H1 (cell line): ENCODE data around the gene OBSL1. TPM values are rescaled to one million over a fixed set of nuclear protein-coding genes. Genes with fewer than 3 reads are reported as not detected.

ENCODE experiments used
- ZNF274 ChIP-seq: IDR thresholded peaks from 2 replicates; pipeline ENCODE4 v1.7.0; 2012; ENCODE audit warnings: low read length, borderline replicate concordance; ENCODE audit errors: extremely low read depth
- polyA plus RNA-seq, 7 experiments: library from polyadenylated mRNA; depleted of rRNA in 3 of 7; stranded (reverse) in 5 of 7; unstranded in 2 of 7; fragments of >200 nt in 5 of 7; fragments of 200-250 nt in 2 of 7; gene quantifications; 1 replicate in 5 of 7; 2 replicates in 1 of 7; 4 replicates in 1 of 7; pipeline versions ENCODE4 v1.2.1 to v1.2.3, GENCODE V29; 2011 to 2013; ENCODE audit warnings: missing spikeins in 2 of 7, mixed read lengths in 2 of 7
- total RNA-seq: library from RNA; stranded (reverse); fragmentation: NEBNext Ultra II Directional; extraction: Animal tissue kit (Norgen Biotek cat#: 25700); gene quantifications from 2 replicates; pipeline ENCODE4 v1.2.1, GENCODE V29; 2021

The OBSL1 gene
- total and polyA plus RNA-seq, 2 of the 8 experiments (the other 6 are each of a cell fraction or from before 2014, with no cell fraction given): 116 to 127 TPM

DNA sequence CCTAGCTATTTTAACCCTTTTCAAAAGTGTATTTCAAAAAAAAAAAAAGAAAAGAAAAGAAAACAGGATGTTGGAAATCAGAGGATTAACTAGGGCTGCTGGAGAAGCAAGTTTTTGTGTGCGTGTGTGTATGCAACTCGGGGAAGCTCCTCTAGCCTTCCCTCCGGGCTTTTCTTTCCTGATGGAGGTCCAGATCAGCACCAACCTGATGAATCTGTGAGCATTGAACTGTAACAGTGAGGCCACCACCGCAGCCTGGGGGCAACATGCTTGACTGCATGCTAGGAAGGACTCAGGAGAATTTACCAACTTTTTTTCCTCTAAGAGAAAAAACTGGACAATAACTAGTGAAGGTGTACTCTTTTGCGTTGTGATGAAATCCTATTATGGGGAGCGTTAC, 2.3 kb downstream of the OBSL1 start (continued):
- no peak for TF ChIP-seq ZNF274
